ENCODE measurements around the gene AGFG1. TPM values are rescaled to one million over a fixed set of nuclear protein-coding genes. Genes with fewer than 3 reads are reported as not detected.

Gene AGFG1
- total RNA-seq, 1 donor from 2014 or later = 125 TPM

- ATAC-seq (ENCODE audit: low read depth) (no peak), DNase-seq (no peak)
- intact Hi-C loops (cut with micrococcal nuclease) = no loop called here
- Mint-ChIP-seq H3K36me3 (ENCODE audit: low read depth) (peaks cover 9% of the 10 kb centered on the region), H3K27ac (no peak overlapping the region), H3K4me3 (no peak overlapping the region), H3K4me1 (no peaks in the 10 kb centered on the region), H3K9me3 (peaks cover 10% of the 10 kb centered on the region), H3K27me3 (no peaks in the 10 kb centered on the region)
- POLR2A ChIA-PET = no interaction called here
- CTCF ChIA-PET = no interaction called here
- TF ChIP-seq CTCF (IDR thresholded peaks at IDR 0.05) = no peak
Observed at GRCh38 chr2:227436436-227437174, 35.4 kb upstream of the AGFG1 start.

DNA sequence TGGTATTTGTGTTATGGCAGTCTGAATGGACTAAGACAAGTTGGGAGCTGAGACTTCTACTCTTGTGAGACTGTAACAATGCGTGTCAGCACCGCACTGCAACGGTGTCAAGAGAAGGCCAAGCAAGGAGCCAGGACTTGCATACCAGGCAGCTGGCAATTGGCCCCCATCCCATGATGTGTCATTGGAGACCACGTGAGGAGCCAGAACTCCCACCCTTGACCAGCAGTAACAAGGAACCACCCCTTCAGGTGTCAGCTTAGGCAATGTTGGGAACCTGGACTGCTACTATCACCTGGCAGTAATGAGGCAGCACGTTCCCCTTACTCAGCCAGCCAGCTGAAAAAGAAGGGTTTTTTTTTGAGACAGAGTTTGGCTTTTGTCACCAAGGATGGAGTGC lies 32.7 kb upstream of the AGFG1 start:
- ChIA-PET POLR2A (interaction anchor here (0.6 kb wide), 2 partner anchors 16 to 34 kb away, joined by 3 to 4 read pairs; no protein-coding TSS in a partner anchor), CTCF (no interaction called here)
- Mint-ChIP-seq H3K4me3 (no peak overlapping the region), H3K27me3 (no peaks in the 10 kb centered on the region), H3K9me3 (no peaks in the 10 kb centered on the region), H3K4me1 (no peaks in the 10 kb centered on the region), H3K27ac (no peak overlapping the region), H3K36me3 (ENCODE audit: low read depth) (no peaks in the 10 kb centered on the region)
- TF ChIP-seq CTCF (IDR thresholded peaks at IDR 0.05) = no peak
- ATAC-seq (ENCODE audit: low read depth) (no peak), DNase-seq (no peak)
- intact Hi-C loops (cut with micrococcal nuclease) = no loop called here

- H3K4me1 Mint-ChIP-seq = no peaks in the 10 kb centered on the region
- ATAC-seq (ENCODE audit: low read depth) (no peak), DNase-seq (no peak)
- POLR2A ChIA-PET = interaction anchor here (0.6 kb wide), 1 partner anchor 91 kb away, joined by 3 read pairs; no protein-coding TSS in a partner anchor
- no peaks in the 10 kb centered on the region for H3K27me3 Mint-ChIP-seq
- no peak for TF ChIP-seq CTCF (IDR thresholded peaks at IDR 0.05)
- intact Hi-C loops (cut with micrococcal nuclease) = no loop called here
- H3K36me3 Mint-ChIP-seq (ENCODE audit: low read depth) = no peaks in the 10 kb centered on the region
- no peak overlapping the region for H3K4me3 Mint-ChIP-seq
- H3K9me3 Mint-ChIP-seq = no peaks in the 10 kb centered on the region
- CTCF ChIA-PET = no interaction called here
- H3K27ac Mint-ChIP-seq = no peak overlapping the region
Observed at GRCh38 chr2:227442639-227443038, 29.3 kb upstream of the AGFG1 start.

DNA sequence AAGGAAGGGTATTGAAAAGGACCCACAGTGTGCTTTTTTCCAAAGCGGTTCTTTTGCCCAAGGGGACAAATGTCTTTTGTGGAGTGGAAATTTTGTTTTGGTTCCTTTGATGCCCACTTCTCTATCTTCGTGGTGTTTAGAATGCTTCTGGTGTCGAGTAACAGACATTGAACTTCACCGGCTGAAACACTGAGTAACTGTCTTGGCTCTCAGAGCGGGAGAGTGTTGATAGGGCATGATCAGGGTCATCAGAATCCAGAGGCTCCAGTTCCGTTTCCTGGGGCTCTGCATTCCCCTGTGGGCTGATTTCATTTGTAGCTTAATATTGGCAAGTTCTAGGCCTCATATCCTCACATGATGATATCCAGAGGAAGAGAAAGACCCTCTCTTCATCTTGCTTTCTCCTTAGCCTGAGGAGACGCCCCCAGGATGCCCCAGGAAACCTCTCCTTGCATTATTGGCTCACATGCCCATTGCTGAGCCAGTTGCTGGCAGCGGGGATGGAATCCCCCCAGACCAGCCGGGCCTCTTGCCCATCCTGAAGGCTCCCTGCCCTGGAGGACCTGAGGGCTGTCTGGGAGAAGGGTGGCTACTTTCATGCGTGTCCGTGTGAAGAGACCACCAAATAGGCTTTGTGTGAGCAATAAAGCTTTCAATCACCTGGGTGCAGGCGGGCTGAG lies 27.9 kb upstream of the AGFG1 start:
- H3K9me3 Mint-ChIP-seq = no peaks in the 10 kb centered on the region
- no peak for TF ChIP-seq CTCF (IDR thresholded peaks at IDR 0.05)

DNA sequence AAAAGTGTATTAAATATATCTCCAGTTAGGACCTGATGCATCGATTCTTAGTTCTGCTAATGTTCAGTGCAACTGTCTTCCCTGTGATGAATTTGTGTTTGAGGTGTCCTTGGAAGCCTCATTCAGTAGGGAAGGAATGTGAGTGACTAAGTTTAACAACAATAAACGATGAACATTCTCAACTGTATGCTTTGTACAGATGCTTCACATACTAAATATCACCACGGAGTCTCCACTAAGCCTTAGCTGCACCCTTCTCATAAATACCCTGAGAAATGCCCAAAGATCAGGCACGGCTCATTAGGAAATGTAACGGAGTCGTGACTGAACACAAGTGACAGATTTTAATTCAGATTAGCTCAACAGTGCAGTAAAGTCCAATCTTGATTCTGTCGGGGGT lies 24.4 kb upstream of the AGFG1 start:
- peaks cover 20% of the 10 kb centered on the region for H3K4me1 Mint-ChIP-seq
- DNase-seq (no peak), ATAC-seq (ENCODE audit: low read depth) (no peak)
- intact Hi-C loops (cut with micrococcal nuclease) = no loop called here
- ChIA-PET POLR2A (no interaction called here), CTCF (no interaction called here)
- H3K27ac Mint-ChIP-seq = no peak overlapping the region
- no peak for TF ChIP-seq CTCF (IDR thresholded peaks at IDR 0.05)
- H3K27me3 Mint-ChIP-seq = no peaks in the 10 kb centered on the region
- H3K9me3 Mint-ChIP-seq = no peaks in the 10 kb centered on the region
- H3K36me3 Mint-ChIP-seq (ENCODE audit: low read depth) = no peaks in the 10 kb centered on the region
- H3K4me3 Mint-ChIP-seq = no peak overlapping the region

More for the DNA sequence above, 27.9 kb upstream of the AGFG1 start:
- Mint-ChIP-seq H3K27ac (no peak overlapping the region), H3K36me3 (ENCODE audit: low read depth) (no peaks in the 10 kb centered on the region), H3K4me3 (no peak overlapping the region), H3K4me1 (no peaks in the 10 kb centered on the region), H3K27me3 (no peaks in the 10 kb centered on the region)
- CTCF ChIA-PET = no interaction called here
- intact Hi-C loops (cut with micrococcal nuclease) = no loop called here
- ATAC-seq (ENCODE audit: low read depth) (no peak), DNase-seq (no peak)
- POLR2A ChIA-PET = no interaction called here
